B cell (primary cell): Measurements from ENCODE around the gene SELENOH.

Experiments used
- EZH2 ChIP-seq: IDR thresholded peaks from 2 replicates; pipeline ENCODE4 v1.6.1; 2012; ENCODE audit warnings: borderline replicate concordance, low read depth, mild to moderate bottlenecking, moderate library complexity, low read length; ENCODE audit not compliant: insufficient read depth, poor library complexity, severe bottlenecking
- TF ChIP-seq, protein P1 (sequence below): fragments of 200-600 bp; IDR thresholded peaks from one replicate; pipeline ENCODE4 v1.8.0; 2022; ENCODE audit warnings: antibody characterized with exemption, mild to moderate bottlenecking

DNA sequence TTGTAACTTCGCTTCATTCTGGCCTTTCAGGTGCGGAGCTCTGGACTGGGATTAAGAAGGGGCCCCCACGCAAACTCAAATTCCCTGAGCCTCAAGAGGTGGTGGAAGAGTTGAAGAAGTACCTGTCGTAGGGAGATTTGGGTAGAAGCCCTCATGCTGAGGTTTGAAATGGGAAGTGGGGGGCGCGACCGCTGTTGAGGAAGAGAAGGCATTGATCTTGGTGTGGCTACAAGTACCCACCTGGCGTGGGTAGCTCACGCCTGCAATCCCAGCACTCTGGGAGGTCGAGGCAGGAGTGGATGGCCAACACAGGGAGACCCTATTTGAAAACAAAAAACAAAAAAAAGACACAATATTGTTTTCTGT lies 779 bp downstream of the SELENOH start:
- TF ChIP-seq, protein P1, sequence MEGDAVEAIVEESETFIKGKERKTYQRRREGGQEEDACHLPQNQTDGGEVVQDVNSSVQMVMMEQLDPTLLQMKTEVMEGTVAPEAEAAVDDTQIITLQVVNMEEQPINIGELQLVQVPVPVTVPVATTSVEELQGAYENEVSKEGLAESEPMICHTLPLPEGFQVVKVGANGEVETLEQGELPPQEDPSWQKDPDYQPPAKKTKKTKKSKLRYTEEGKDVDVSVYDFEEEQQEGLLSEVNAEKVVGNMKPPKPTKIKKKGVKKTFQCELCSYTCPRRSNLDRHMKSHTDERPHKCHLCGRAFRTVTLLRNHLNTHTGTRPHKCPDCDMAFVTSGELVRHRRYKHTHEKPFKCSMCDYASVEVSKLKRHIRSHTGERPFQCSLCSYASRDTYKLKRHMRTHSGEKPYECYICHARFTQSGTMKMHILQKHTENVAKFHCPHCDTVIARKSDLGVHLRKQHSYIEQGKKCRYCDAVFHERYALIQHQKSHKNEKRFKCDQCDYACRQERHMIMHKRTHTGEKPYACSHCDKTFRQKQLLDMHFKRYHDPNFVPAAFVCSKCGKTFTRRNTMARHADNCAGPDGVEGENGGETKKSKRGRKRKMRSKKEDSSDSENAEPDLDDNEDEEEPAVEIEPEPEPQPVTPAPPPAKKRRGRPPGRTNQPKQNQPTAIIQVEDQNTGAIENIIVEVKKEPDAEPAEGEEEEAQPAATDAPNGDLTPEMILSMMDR: no peak
- no peak for TF ChIP-seq EZH2
